ENCODE data around the gene NUFIP1.

NUFIP1 gene

DNA sequence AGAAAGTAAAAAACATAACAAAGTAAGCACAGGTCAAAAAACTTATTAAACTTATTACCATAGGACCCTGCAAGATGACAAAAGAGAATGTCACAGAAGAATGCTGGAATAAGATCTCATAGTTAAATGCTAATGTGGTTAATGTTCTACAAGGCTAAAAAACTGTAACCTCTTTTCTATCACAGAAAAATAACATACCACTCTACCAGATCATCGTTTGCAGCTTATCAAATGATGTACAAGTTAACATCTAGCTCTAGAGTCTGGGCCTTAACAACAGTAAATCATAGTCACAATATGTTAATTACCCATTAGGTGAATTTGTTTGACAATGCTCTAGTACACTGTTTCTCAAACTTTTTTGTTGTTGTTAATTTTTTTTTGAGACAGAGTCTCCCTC, 53.0 kb downstream of the NUFIP1 start:
- Histone ChIP-seq H3K27me3 (ENCODE audit: control insufficient read depth in 3 of 3, insufficient read depth in 3 of 3, low read depth in 1 of 3, low read length in 3 of 3) (no peaks in the 10 kb centered on the region), H3K9ac (ENCODE audit: low read depth, low read length, poor library complexity) (no peak overlapping the region), H4K8ac (ENCODE audit: low read depth, low read length) (no peak overlapping the region), H2BK15ac (ENCODE audit: low read length) (no peak overlapping the region), H3K36me3 (replicated peaks in 1 of 2; ENCODE audit: control insufficient read depth in 2 of 2, insufficient read depth in 2 of 2, low read length in 2 of 2) (peaks cover 0 to 8% of the 10 kb centered on the region in 2 donors), H2BK12ac (ENCODE audit: low read length) (no peak overlapping the region), H2AFZ (ENCODE audit: low read length) (no peak overlapping the region), H3K4ac (ENCODE audit: low read length) (no peak overlapping the region), H3K79me1 (ENCODE audit: low read depth, low read length) (no peaks in the 10 kb centered on the region), H3K4me1 (ENCODE audit: control insufficient read depth in 2 of 2, insufficient read depth in 1 of 2, low read depth in 1 of 2, low read length in 2 of 2) (peaks cover 3 to 7% of the 10 kb centered on the region in 2 donors), H3K14ac (ENCODE audit: low read length) (no peak overlapping the region), H4K91ac (ENCODE audit: low read depth, low read length, poor library complexity) (no peak overlapping the region), H3K18ac (ENCODE audit: low read length) (no peak overlapping the region), H2BK120ac (ENCODE audit: low read depth, low read length) (no peak overlapping the region), H3K9me3 (replicated peaks in 1 of 2; ENCODE audit: control insufficient read depth in 2 of 2, insufficient read depth in 1 of 2, low read depth in 1 of 2, low read length in 2 of 2) (no peaks in the 10 kb centered on the region), H2BK5ac (ENCODE audit: low read length) (no peak overlapping the region), H3K23ac (ENCODE audit: low read depth, low read length, poor library complexity) (no peak overlapping the region), H3K4me2 (ENCODE audit: insufficient read depth, low read length, poor library complexity, severe bottlenecking) (no peak overlapping the region), H3K27ac (replicated peaks; ENCODE audit: low read length) (no peak overlapping the region), H2AK5ac (ENCODE audit: low read depth, low read length) (no peak overlapping the region), H3K4me3 (ENCODE audit: low read length in 2 of 2) (no peak overlapping the region)
- no peak for DNase-seq (ENCODE audit: low spot score)
- WGBS, 2 donors (ENCODE audit: extremely low coverage in 2 of 2, insufficient read length in 2 of 2, insufficient replicate concordance in 1 of 2) = no CpG with 5 or more reads among the region's 1 CpG

DNA sequence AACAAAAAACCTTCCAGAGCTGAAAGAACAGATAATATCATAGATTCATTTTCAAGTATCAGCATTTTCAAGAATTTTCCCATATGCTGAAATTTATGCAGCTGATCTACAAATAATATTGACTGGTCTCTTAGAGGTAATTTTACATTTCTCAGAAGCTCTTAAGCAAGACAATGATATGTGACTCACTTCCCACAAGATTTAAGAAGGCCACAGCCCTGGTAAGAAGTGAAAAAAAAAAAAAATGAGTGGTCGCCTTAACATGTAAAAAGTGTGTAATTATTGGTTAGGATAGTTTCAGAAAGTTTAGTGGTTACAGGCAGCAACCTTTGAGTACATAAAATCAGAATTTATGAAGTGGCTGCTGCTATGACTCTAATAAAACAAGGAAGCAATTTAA, 54.5 kb downstream of the NUFIP1 start:
- peaks cover 7 to 8% of the 10 kb centered on the region in 2 donors for H3K4me1 ChIP-seq (ENCODE audit: control insufficient read depth in 2 of 2, insufficient read depth in 1 of 2, low read depth in 1 of 2, low read length in 2 of 2)
- no peak overlapping the region for H3K27ac ChIP-seq (replicated peaks; ENCODE audit: low read length)
- WGBS, 2 donors (ENCODE audit: extremely low coverage in 2 of 2, insufficient read length in 2 of 2, insufficient replicate concordance in 1 of 2) = no CpG with 5 or more reads among the region's 1 CpG
- no peak overlapping the region for H2AK5ac ChIP-seq (ENCODE audit: low read depth, low read length)
- no peak overlapping the region for H2BK120ac ChIP-seq (ENCODE audit: low read depth, low read length)
- no peak overlapping the region for H4K91ac ChIP-seq (ENCODE audit: low read depth, low read length, poor library complexity)
- no peak overlapping the region for H3K14ac ChIP-seq (ENCODE audit: low read length)
- H3K27me3 ChIP-seq (ENCODE audit: control insufficient read depth in 3 of 3, insufficient read depth in 3 of 3, low read depth in 1 of 3, low read length in 3 of 3) = no peaks in the 10 kb centered on the region
- no peak overlapping the region for H2AFZ ChIP-seq (ENCODE audit: low read length)
- H3K36me3 ChIP-seq (replicated peaks in 1 of 2; ENCODE audit: control insufficient read depth in 2 of 2, insufficient read depth in 2 of 2, low read length in 2 of 2) = no peaks in the 10 kb centered on the region
- no peak overlapping the region for H3K23ac ChIP-seq (ENCODE audit: low read depth, low read length, poor library complexity)
- no peak overlapping the region for H3K18ac ChIP-seq (ENCODE audit: low read length)
- no peaks in the 10 kb centered on the region for H3K79me1 ChIP-seq (ENCODE audit: low read depth, low read length)
- no peak overlapping the region for H3K9ac ChIP-seq (ENCODE audit: low read depth, low read length, poor library complexity)
- H3K4me3 ChIP-seq (ENCODE audit: low read length in 2 of 2) = no peak overlapping the region
- no peak overlapping the region for H3K4ac ChIP-seq (ENCODE audit: low read length)
- H2BK15ac ChIP-seq (ENCODE audit: low read length) = no peak overlapping the region
- no peak overlapping the region for H2BK5ac ChIP-seq (ENCODE audit: low read length)
- H3K9me3 ChIP-seq (replicated peaks in 1 of 2; ENCODE audit: control insufficient read depth in 2 of 2, insufficient read depth in 1 of 2, low read depth in 1 of 2, low read length in 2 of 2) = no peaks in the 10 kb centered on the region
- no peak for DNase-seq (ENCODE audit: low spot score)
- H4K8ac ChIP-seq (ENCODE audit: low read depth, low read length) = no peak overlapping the region
- no peak overlapping the region for H3K4me2 ChIP-seq (ENCODE audit: insufficient read depth, low read length, poor library complexity, severe bottlenecking)
- H2BK12ac ChIP-seq (ENCODE audit: low read length) = no peak overlapping the region

DNA sequence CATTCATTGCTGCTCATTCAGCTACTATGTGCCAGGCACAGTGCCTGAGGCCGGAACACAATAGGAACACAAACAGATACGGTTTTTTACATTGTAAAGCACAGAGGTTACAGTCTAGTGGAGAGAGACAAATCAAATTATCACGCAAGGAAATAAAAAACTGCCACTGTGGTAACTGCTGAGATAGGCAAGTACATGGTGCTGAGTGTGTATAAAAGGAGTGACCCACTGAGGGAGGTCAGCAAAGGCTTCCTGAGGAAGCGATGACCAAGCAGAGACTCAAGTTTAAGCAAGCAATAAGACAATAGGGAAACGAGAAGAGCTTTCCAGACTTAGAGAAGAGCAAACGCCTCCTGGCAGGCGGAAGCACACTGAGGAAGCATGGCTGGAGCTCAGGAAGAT, 56.4 kb downstream of the NUFIP1 start:
- Histone ChIP-seq H3K4me2 (ENCODE audit: insufficient read depth, low read length, poor library complexity, severe bottlenecking) (no peak overlapping the region), H3K14ac (ENCODE audit: low read length) (no peak overlapping the region), H2BK120ac (ENCODE audit: low read depth, low read length) (no peak overlapping the region)

GRCh38 chr13:44932171-44932849, 57.0 kb downstream of the NUFIP1 start:
- Histone ChIP-seq H4K8ac (ENCODE audit: low read depth, low read length) (no peak overlapping the region), H3K79me1 (ENCODE audit: low read depth, low read length) (no peaks in the 10 kb centered on the region), H3K23ac (ENCODE audit: low read depth, low read length, poor library complexity) (no peak overlapping the region), H2AFZ (ENCODE audit: low read length) (no peak overlapping the region), H2BK15ac (ENCODE audit: low read length) (no peak overlapping the region), H2BK12ac (ENCODE audit: low read length) (no peak overlapping the region), H3K18ac (ENCODE audit: low read length) (no peak overlapping the region), H3K9ac (ENCODE audit: low read depth, low read length, poor library complexity) (no peak overlapping the region), H3K4me3 (ENCODE audit: low read length in 2 of 2) (no peak overlapping the region), H3K4me2 (ENCODE audit: insufficient read depth, low read length, poor library complexity, severe bottlenecking) (no peak overlapping the region), H2BK5ac (ENCODE audit: low read length) (no peak overlapping the region), H3K4ac (ENCODE audit: low read length) (no peak overlapping the region), H3K4me1 (ENCODE audit: control insufficient read depth in 2 of 2, insufficient read depth in 1 of 2, low read depth in 1 of 2, low read length in 2 of 2) (peaks cover 7 to 8% of the 10 kb centered on the region in 2 donors), H3K9me3 (replicated peaks in 1 of 2; ENCODE audit: control insufficient read depth in 2 of 2, insufficient read depth in 1 of 2, low read depth in 1 of 2, low read length in 2 of 2) (no peaks in the 10 kb centered on the region), H2BK120ac (ENCODE audit: low read depth, low read length) (no peak overlapping the region), H4K91ac (ENCODE audit: low read depth, low read length, poor library complexity) (no peak overlapping the region), H2AK5ac (ENCODE audit: low read depth, low read length) (no peak overlapping the region), H3K14ac (ENCODE audit: low read length) (no peak overlapping the region), H3K36me3 (replicated peaks in 1 of 2; ENCODE audit: control insufficient read depth in 2 of 2, insufficient read depth in 2 of 2, low read length in 2 of 2) (no peaks in the 10 kb centered on the region), H3K27ac (replicated peaks; ENCODE audit: low read length) (no peak overlapping the region), H3K27me3 (ENCODE audit: control insufficient read depth in 3 of 3, insufficient read depth in 3 of 3, low read depth in 1 of 3, low read length in 3 of 3) (no peaks in the 10 kb centered on the region)
- no peak for DNase-seq (ENCODE audit: low spot score)
- WGBS, 2 donors (ENCODE audit: extremely low coverage in 2 of 2, insufficient read length in 2 of 2, insufficient replicate concordance in 1 of 2) = no CpG with 5 or more reads among the region's 5 CpGs

More for the DNA sequence above, 56.4 kb downstream of the NUFIP1 start:
- Histone ChIP-seq H3K27ac (replicated peaks; ENCODE audit: low read length) (no peak overlapping the region), H3K18ac (ENCODE audit: low read length) (no peak overlapping the region), H2BK12ac (ENCODE audit: low read length) (no peak overlapping the region), H3K4me1 (ENCODE audit: control insufficient read depth in 2 of 2, insufficient read depth in 1 of 2, low read depth in 1 of 2, low read length in 2 of 2) (peaks cover 7 to 8% of the 10 kb centered on the region in 2 donors), H3K4ac (ENCODE audit: low read length) (no peak overlapping the region), H2BK15ac (ENCODE audit: low read length) (no peak overlapping the region), H4K8ac (ENCODE audit: low read depth, low read length) (no peak overlapping the region), H3K36me3 (replicated peaks in 1 of 2; ENCODE audit: control insufficient read depth in 2 of 2, insufficient read depth in 2 of 2, low read length in 2 of 2) (no peaks in the 10 kb centered on the region), H3K9ac (ENCODE audit: low read depth, low read length, poor library complexity) (no peak overlapping the region), H4K91ac (ENCODE audit: low read depth, low read length, poor library complexity) (no peak overlapping the region), H3K27me3 (ENCODE audit: control insufficient read depth in 3 of 3, insufficient read depth in 3 of 3, low read depth in 1 of 3, low read length in 3 of 3) (no peaks in the 10 kb centered on the region), H3K9me3 (replicated peaks in 1 of 2; ENCODE audit: control insufficient read depth in 2 of 2, insufficient read depth in 1 of 2, low read depth in 1 of 2, low read length in 2 of 2) (no peaks in the 10 kb centered on the region), H3K79me1 (ENCODE audit: low read depth, low read length) (no peaks in the 10 kb centered on the region), H3K23ac (ENCODE audit: low read depth, low read length, poor library complexity) (no peak overlapping the region), H3K4me3 (ENCODE audit: low read length in 2 of 2) (no peak overlapping the region), H2AK5ac (ENCODE audit: low read depth, low read length) (no peak overlapping the region), H2AFZ (ENCODE audit: low read length) (peak overlapping the region; percentile 23), H2BK5ac (ENCODE audit: low read length) (no peak overlapping the region)
- DNase-seq (ENCODE audit: low spot score) = no peak
- WGBS, 2 donors (ENCODE audit: extremely low coverage in 2 of 2, insufficient read length in 2 of 2, insufficient replicate concordance in 1 of 2) = no CpG with 5 or more reads among the region's 7 CpGs
